Pancreas (tissue), 10 donors: ENCODE data around the gene MNAT1. TPM values are rescaled to one million over a fixed set of nuclear protein-coding genes. Genes with fewer than 3 reads are reported as not detected.

ENCODE experiments used
- ATAC-seq, 4 donors: fragments of 200-7000 bp; cut with Tn5 transposase; one replicate each; pipeline versions ENCODE4 v1.8.0 to v1.9.1; 2020; ENCODE audit warnings: mild to moderate bottlenecking in 4 of 4, moderate library complexity in 4 of 4
- DNase-seq, 6 donors: peaks; one replicate each; pipeline ENCODE4 v3.0.0-alpha.2; 2020
- FAIRE-seq: peaks from 2 replicates; lab custom pipeline; 2012; peaks lifted over from hg19 to GRCh38; lab: Jason Lieb, UNC
- H3K27ac ChIP-seq, 4 donors: fragments of 200-600 bp; sonication (generic); 1 replicate in 3 of 4; 2 replicates in 1 of 4; pipeline versions ENCODE4 v1.5.0 to v1.8.0; 2020
- H3K27me3 ChIP-seq, 4 donors: fragments of 200-600 bp; one replicate each; pipeline ENCODE4 v1.8.0; 2021
- H3K36me3 ChIP-seq, 3 donors: fragments of 200-600 bp; sonication (generic) in 1 of 3; one replicate each; pipeline versions ENCODE4 v1.5.0 to v1.8.0; 2020 to 2021
- H3K4me1 ChIP-seq, 3 donors: fragments of 200-600 bp; one replicate each; pipeline ENCODE4 v1.8.0; 2021
- H3K4me3 ChIP-seq, 4 donors: fragments of 200-600 bp; sonication (generic) in 2 of 4; one replicate each; pipeline versions ENCODE4 v1.5.0 to v1.8.0; 2020 to 2021
- H3K9me3 ChIP-seq, 4 donors: fragments of 200-600 bp; one replicate each; pipeline ENCODE4 v1.8.0; 2021
- CTCF ChIP-seq, 4 donors: fragments of 200-600 bp; sonication (generic) in 3 of 4; IDR thresholded peaks; one replicate each; pipeline versions ENCODE4 v1.5.0 to v1.8.0; 2021; ENCODE audit warnings: antibody characterized with exemption in 4 of 4
- WGBS, 2 donors: extraction: QIAGEN DNeasy Blood & Tissue Kit; methylation state at CpG; one replicate each; pipeline ENCODE4 v1.1.7; 2013; 5-methylcytosine and 5-hydroxymethylcytosine counted together
- intact Hi-C, 3 donors: fragments of 100-400 bp; cut with DNase I; formaldehyde crosslinking; loops; one replicate each; pipeline versions ENCODE4 v1.11.1 to v1.14.2; 2022
- polyA plus RNA-seq, 2 donors: library from polyadenylated mRNA; stranded (reverse); fragments of 200-250 nt; gene quantifications; one replicate each; pipeline ENCODE4 v1.2.3, GENCODE V29; 2013
- total RNA-seq, 6 donors: library from RNA; stranded (reverse); fragmentation: NEBNext Ultra II Directional in 4 of 6; extraction: Animal tissue kit (Norgen Biotek cat#: 25700) in 4 of 6; gene quantifications; one replicate each; pipeline versions ENCODE4 v1.2.1 to v1.2.4, GENCODE V29; 2021 to 2023
- donor health status: healthy with polysubstance abuse.
- donor health status: DM: no; HTN: no; CAD: no; lungs with moderate emphysema.
- donor health status: DM: no; HTN: no; CAD: no.
- donor health status: control.
- donor health status: control.
- donor health status: Bipolar disorder and iron deficiency.
- donor health status: DM: yes; HTN: yes; CAD: no.
- donor health status: DM: no; HTN: no; CAD: no.
- donor health status: DM: no; HTN: no; CAD: no.
- donor health status: DM: yes; HTN: yes; CAD: no.

The MNAT1 gene
- total and polyA plus RNA-seq, 8 donors = 6.9 to 15.6 (median 12.2) TPM

GRCh38 chr14:60732840-60733483 lies 1.6 kb upstream of the MNAT1 start:
- no peak overlapping the region for H3K27ac ChIP-seq
- no peak for DNase-seq
- ATAC-seq = no peak
- intact Hi-C loops = no loop called here
- no peaks in the 10 kb centered on the region for H3K27me3 ChIP-seq
- TF ChIP-seq CTCF (IDR thresholded peaks at IDR 0.05) = no peak
- no peak for FAIRE-seq
- no peaks in the 10 kb centered on the region for H3K36me3 ChIP-seq
- peaks cover 0 to 11% (median 4%) of the 10 kb centered on the region in 3 donors for H3K4me1 ChIP-seq
- H3K9me3 ChIP-seq = no peaks in the 10 kb centered on the region
- WGBS, 2 donors = 59 to 62% methylated on average over 4 of the region's 4 CpGs
- H3K4me3 ChIP-seq = no peak overlapping the region

- peak overlapping the region; percentile 64 to 89 (median 74) for H3K4me3 ChIP-seq
- DNase-seq = no peak
- 3 to 4% methylated on average over 5 of the region's 5 CpGs for WGBS, 2 donors
Observed at GRCh38 chr14:60735416-60735815, 855 bp downstream of the MNAT1 start.

GRCh38 chr14:60736494-60736893 lies 1.9 kb downstream of the MNAT1 start:
- no peak overlapping the region for H3K27ac ChIP-seq
- intact Hi-C loops = no loop called here
- H3K4me1 ChIP-seq = peaks cover 0 to 11% (median 4%) of the 10 kb centered on the region in 3 donors
- ATAC-seq = no peak
- H3K36me3 ChIP-seq = no peaks in the 10 kb centered on the region
- no peak overlapping the region for H3K4me3 ChIP-seq
- FAIRE-seq = no peak
- whole genome bisulfite sequencing, 2 donors = 19 to 35% methylated on average over 4 of the region's 4 CpGs
- H3K9me3 ChIP-seq = no peaks in the 10 kb centered on the region
- TF ChIP-seq CTCF (IDR thresholded peaks at IDR 0.05) = no peak
- DNase-seq = no peak
- no peaks in the 10 kb centered on the region for H3K27me3 ChIP-seq

More at GRCh38 chr14:60735416-60735815, 855 bp downstream of the MNAT1 start:
- Histone ChIP-seq H3K27ac (no peak overlapping the region), H3K36me3 (no peaks in the 10 kb centered on the region), H3K9me3 (no peaks in the 10 kb centered on the region), H3K4me1 (peaks cover 0 to 11% (median 4%) of the 10 kb centered on the region in 3 donors), H3K27me3 (no peaks in the 10 kb centered on the region)
- TF ChIP-seq CTCF (IDR thresholded peaks at IDR 0.05) = no peak
- FAIRE-seq (no peak), ATAC-seq (peak in 2 of 4 donors; percentile 13 to 17)
- intact Hi-C loops = no loop called here

GRCh38 chr14:60738843-60739508 lies 4.4 kb downstream of the MNAT1 start:
- intact Hi-C loops = no loop called here
- H3K27ac ChIP-seq = no peak overlapping the region
- no peaks in the 10 kb centered on the region for H3K36me3 ChIP-seq
- DNase-seq = no peak
- 83 to 88% methylated on average over 4 of the region's 4 CpGs for WGBS, 2 donors
- FAIRE-seq = no peak
- peaks cover 0 to 6% (median 0%) of the 10 kb centered on the region in 4 donors for H3K9me3 ChIP-seq
- no peak for ATAC-seq
- no peaks in the 10 kb centered on the region for H3K27me3 ChIP-seq
- no peak overlapping the region for H3K4me3 ChIP-seq
- H3K4me1 ChIP-seq = peaks cover 0 to 11% (median 4%) of the 10 kb centered on the region in 3 donors
- TF ChIP-seq CTCF (IDR thresholded peaks at IDR 0.05) = no peak

- DNase-seq (no peak), ATAC-seq (no peak), FAIRE-seq (no peak)
- Histone ChIP-seq H3K36me3 (no peaks in the 10 kb centered on the region), H3K27me3 (no peaks in the 10 kb centered on the region), H3K9me3 (peaks cover 0 to 6% (median 0%) of the 10 kb centered on the region in 4 donors), H3K4me3 (no peak overlapping the region), H3K27ac (no peak overlapping the region), H3K4me1 (no peaks in the 10 kb centered on the region)
- no peak for TF ChIP-seq CTCF (IDR thresholded peaks at IDR 0.05)
- intact Hi-C loops = no loop called here
Observed at GRCh38 chr14:60744566-60744965, 10.0 kb downstream of the MNAT1 start.
